ENCODE results near the gene ACSF3. TPM values are rescaled to one million over a fixed set of nuclear protein-coding genes. Genes with fewer than 3 reads are reported as not detected.
"Not testable (repeated sequence)": the region's sequence is repeated elsewhere in the genome, so short reads cannot be mapped to it uniquely, and the experiment has no call there.

The ACSF3 gene
- total RNA-seq, 4 donors from 2014 or later = 26.1 to 55.1 (median 32.5) TPM

GRCh38 chr16:89179656-89180315, 86.1 kb downstream of the ACSF3 start:
- no peak for DNase-seq (ENCODE audit: low spot score in 2 of 2)
- H3K27me3 ChIP-seq = peaks cover 39% of the 10 kb centered on the region
- 54% methylated on average over 6 of the region's 25 CpGs for WGBS
- no peaks in the 10 kb centered on the region for H3K9me3 ChIP-seq
- H3K36me3 ChIP-seq = no peaks in the 10 kb centered on the region
- H3K27ac ChIP-seq = no peak overlapping the region
- no peak overlapping the region for H3K4me3 ChIP-seq
- TF ChIP-seq EP300 (IDR thresholded peaks at IDR 0.05) = no peak
- no peak for TF ChIP-seq CTCF (IDR thresholded peaks at IDR 0.05)
- H3K4me1 ChIP-seq = peaks cover 4% of the 10 kb centered on the region

GRCh38 chr16:89183463-89183862, 89.8 kb downstream of the ACSF3 start:
- no peaks in the 10 kb centered on the region for H3K36me3 ChIP-seq
- WGBS = 45% methylated on average over 8 of the region's 13 CpGs
- peaks cover 3% of the 10 kb centered on the region for H3K4me1 ChIP-seq
- no peak overlapping the region for H3K27ac ChIP-seq
- H3K4me3 ChIP-seq = no peak overlapping the region
- TF ChIP-seq POLR2AphosphoS5 (IDR thresholded peaks at IDR 0.05) (no peak), EP300 (IDR thresholded peaks at IDR 0.05) (no peak), CTCF (IDR thresholded peaks at IDR 0.05) (no peak)
- peaks cover 19% of the 10 kb centered on the region for H3K27me3 ChIP-seq
- no peak for DNase-seq (ENCODE audit: low spot score in 2 of 2)
- H3K9me3 ChIP-seq = no peaks in the 10 kb centered on the region

GRCh38 chr16:89183975-89184676, 90.5 kb downstream of the ACSF3 start:
- Histone ChIP-seq H3K4me1 (no peaks in the 10 kb centered on the region), H3K36me3 (no peaks in the 10 kb centered on the region), H3K27me3 (peaks cover 12% of the 10 kb centered on the region), H3K27ac (no peak overlapping the region), H3K4me3 (no peak overlapping the region), H3K9me3 (no peaks in the 10 kb centered on the region)
- DNase-seq (ENCODE audit: low spot score in 2 of 2) = no peak
- no peak for TF ChIP-seq CTCF (IDR thresholded peaks at IDR 0.05)
- TF ChIP-seq EP300 (IDR thresholded peaks at IDR 0.05) = no peak
- TF ChIP-seq POLR2A (IDR thresholded peaks at IDR 0.05) = no peak
- no peak for TF ChIP-seq POLR2AphosphoS5 (IDR thresholded peaks at IDR 0.05)
- 68% methylated on average over 19 of the region's 26 CpGs for WGBS

- DNase-seq (ENCODE audit: low spot score in 2 of 2) = no peak
- Histone ChIP-seq H3K9me3 (no peaks in the 10 kb centered on the region), H3K27ac (no peak overlapping the region), H3K4me1 (no peaks in the 10 kb centered on the region), H3K4me3 (no peak overlapping the region), H3K36me3 (no peaks in the 10 kb centered on the region), H3K27me3 (peaks cover 11% of the 10 kb centered on the region)
- no peak for TF ChIP-seq EP300 (IDR thresholded peaks at IDR 0.05)
- no peak for TF ChIP-seq POLR2AphosphoS5 (IDR thresholded peaks at IDR 0.05)
- no peak for TF ChIP-seq POLR2A (IDR thresholded peaks at IDR 0.05)
- TF ChIP-seq CTCF (IDR thresholded peaks at IDR 0.05) = no peak
- WGBS = 79% methylated on average over 5 of the region's 9 CpGs
Measured at GRCh38 chr16:89184677-89184932, 91.0 kb downstream of the ACSF3 start.

- no peak overlapping the region for H3K27ac ChIP-seq
- no peaks in the 10 kb centered on the region for H3K9me3 ChIP-seq
- H3K4me3 ChIP-seq = no peak overlapping the region
- peaks cover 11% of the 10 kb centered on the region for H3K27me3 ChIP-seq
- TF ChIP-seq POLR2A (IDR thresholded peaks at IDR 0.05) = no peak
- TF ChIP-seq CTCF (IDR thresholded peaks at IDR 0.05) = no peak
- TF ChIP-seq POLR2AphosphoS5 (IDR thresholded peaks at IDR 0.05) = no peak
- no peak for TF ChIP-seq EP300 (IDR thresholded peaks at IDR 0.05)
- 67% methylated on average over 17 of the region's 48 CpGs for WGBS
- no peak for DNase-seq (ENCODE audit: low spot score in 2 of 2)
- no peaks in the 10 kb centered on the region for H3K36me3 ChIP-seq
- no peaks in the 10 kb centered on the region for H3K4me1 ChIP-seq
Measured at GRCh38 chr16:89184933-89185794, 91.5 kb downstream of the ACSF3 start.

GRCh38 chr16:89185887-89186592, 92.4 kb downstream of the ACSF3 start:
- not testable (repeated sequence) for H3K9me3 ChIP-seq; H3K4me3 ChIP-seq; H3K36me3 ChIP-seq; DNase-seq (ENCODE audit: low spot score in 2 of 2); H3K27ac ChIP-seq; H3K4me1 ChIP-seq; H3K27me3 ChIP-seq
- WGBS = 92% methylated on average over 17 of the region's 30 CpGs

GRCh38 chr16:89186593-89187031, 93.0 kb downstream of the ACSF3 start:
- H3K27me3 ChIP-seq = peaks cover 14% of the 10 kb centered on the region
- not testable (repeated sequence) for H3K4me3 ChIP-seq

More at GRCh38 chr16:89186593-89187031, 93.0 kb downstream of the ACSF3 start:
- not testable (repeated sequence) for DNase-seq (ENCODE audit: low spot score in 2 of 2); H3K36me3 ChIP-seq; H3K27ac ChIP-seq; H3K9me3 ChIP-seq; H3K4me1 ChIP-seq
- 87% methylated on average over 9 of the region's 20 CpGs for WGBS
